HepG2 (cell line): ENCODE data around the gene CCR2. TPM values are rescaled to one million over a fixed set of nuclear protein-coding genes. Genes with fewer than 3 reads are reported as not detected.
"Not testable (repeated sequence)": the region's sequence is repeated elsewhere in the genome, so short reads cannot be mapped to it uniquely, and the experiment has no call there.

ENCODE experiments used
- ATAC-seq: fragments of 200-7000 bp; cut with Tn5 transposase; 3 replicates; pipeline ENCODE4 v1.9.1; 2020; ENCODE audit warnings: mild to moderate bottlenecking, moderate library complexity
- BruUV-seq: library from RNA; stranded (reverse); fragments of 400-500 nt; replicated peaks from 2 replicates; lab custom pipeline; 2021; lab: Mats Ljungman, UMichigan
- CTCF ChIA-PET: fragments of 300-600 bp; formaldehyde crosslinking; extraction: SDS; loops from one replicate; lab custom pipeline; 2021; ENCODE audit warnings: low total read pairs, inconsistent platforms, low intra/inter-chr PET ratio; lab: Yijun Ruan, JAX
- POLR2A ChIA-PET: fragments of 350-600 bp; sonication (Branson Sonifier 250); formaldehyde crosslinking; loops from one replicate; lab custom pipeline; 2020; ENCODE audit warnings: antibody characterized with exemption, inconsistent platforms; lab: Yijun Ruan, JAX
- DNase-seq: peaks from one replicate; pipeline ENCODE4 v3.0.0-alpha.2; 2015; ENCODE audit warnings: low spot score
- FAIRE-seq: peaks from 3 replicates; lab custom pipeline; 2011; peaks lifted over from hg19 to GRCh38; lab: Jason Lieb, UNC
- H2AFZ ChIP-seq: one replicate; pipeline ENCODE4 v1.6.1; 2011; ENCODE audit warnings: low read length, inconsistent platforms
- H3K27ac ChIP-seq: fragments of 300-600 bp; 3 replicates; pipeline ENCODE4 v1.8.0; 2011; ENCODE audit warnings: mixed run types, mild to moderate bottlenecking, mixed read lengths, low read length, inconsistent platforms; ENCODE audit not compliant: insufficient read depth; ENCODE audit errors: extremely low read length
- H3K27me3 ChIP-seq, 2 experiments: fragments of 200-600 bp in 1 of 2; 2 replicates in 1 of 2; 3 replicates in 1 of 2; pipeline versions ENCODE4 v1.6.0 to v1.8.0; 2011; ENCODE audit warnings: low read length in 2 of 2, mild to moderate bottlenecking in 2 of 2, moderate library complexity in 2 of 2, inconsistent platforms in 1 of 2; ENCODE audit not compliant: insufficient read depth in 2 of 2, control insufficient read depth in 1 of 2
- H3K36me3 ChIP-seq, 2 experiments: fragments of 200-600 bp in 1 of 2; replicated peaks in 1 of 2; 2 replicates in 1 of 2; 3 replicates in 1 of 2; pipeline versions ENCODE4 v1.5.1 to v1.8.0; 2011; ENCODE audit warnings: low read length in 2 of 2, inconsistent platforms in 1 of 2; ENCODE audit not compliant: insufficient read depth in 2 of 2, control insufficient read depth in 1 of 2
- H3K4me1 ChIP-seq: 2 replicates; pipeline ENCODE4 v1.5.1; 2012; ENCODE audit warnings: low read length, inconsistent platforms; ENCODE audit not compliant: insufficient read depth
- H3K4me2 ChIP-seq: 2 replicates; pipeline ENCODE4 v1.6.0; 2011; ENCODE audit warnings: low read depth, low read length, inconsistent platforms
- H3K4me3 ChIP-seq, 3 experiments: fragments of 200-600 bp in 1 of 3; sonication (generic), shearing (Covaris generic) in 1 of 3; replicated peaks in 1 of 3; 2 replicates each; pipeline ENCODE4 v1.5.1; 2011 to 2016; ENCODE audit warnings: low read length in 3 of 3, inconsistent platforms in 2 of 3, low read depth in 2 of 3, mild to moderate bottlenecking in 2 of 3, control low read depth in 1 of 3, mixed read lengths in 1 of 3; ENCODE audit not compliant: insufficient read depth in 1 of 3
- H3K79me2 ChIP-seq: one replicate; pipeline ENCODE4 v1.6.1; 2011; ENCODE audit warnings: low read length, inconsistent platforms; ENCODE audit not compliant: insufficient read depth
- H3K9ac ChIP-seq: 2 replicates; pipeline ENCODE4 v1.6.0; 2011; ENCODE audit warnings: mild to moderate bottlenecking, low read depth, low read length, inconsistent platforms; ENCODE audit not compliant: insufficient read depth
- H3K9me3 ChIP-seq: 2 replicates; pipeline ENCODE4 v1.5.1; 2012; ENCODE audit warnings: mild to moderate bottlenecking, low read length
- H4K20me1 ChIP-seq: 2 replicates; pipeline ENCODE4 v1.6.0; 2011; ENCODE audit warnings: inconsistent platforms, mild to moderate bottlenecking, low read length, moderate library complexity; ENCODE audit not compliant: insufficient read depth
- AGO1 ChIP-seq: fragments of 200-400 bp; formaldehyde crosslinking; IDR thresholded peaks from 2 replicates; pipeline ENCODE4 v1.6.1; 2017; ENCODE audit warnings: mild to moderate bottlenecking, low read depth, low read length, moderate library complexity; ENCODE audit not compliant: poor library complexity, severe bottlenecking
- BRD4 ChIP-seq: sonication (generic); formaldehyde crosslinking; IDR thresholded peaks from 2 replicates; pipeline ENCODE4 v1.4.0; 2020; ENCODE audit warnings: missing genetic modification reagents
- FOXK2 ChIP-seq: fragments of 450-650 bp; IDR thresholded peaks from 2 replicates; pipeline ENCODE4 v1.6.1; 2016
- FOXP1 ChIP-seq, 2 experiments: fragments of 450-650 bp in 1 of 2; IDR thresholded peaks; 2 replicates each; pipeline ENCODE4 v1.6.1; 2017 to 2018; ENCODE audit warnings: antibody characterized with exemption in 1 of 2
- KDM1A ChIP-seq: IDR thresholded peaks from 2 replicates; pipeline ENCODE4 v1.6.1; 2016; ENCODE audit warnings: missing compliant biosample characterization
- NR2F6 ChIP-seq, 2 experiments: IDR thresholded peaks; 2 replicates each; pipeline ENCODE4 v1.6.1; 2016; ENCODE audit warnings: antibody characterized with exemption in 1 of 2, mild to moderate bottlenecking in 1 of 2
- PAX8 ChIP-seq: sonication (generic); formaldehyde crosslinking; IDR thresholded peaks from 2 replicates; pipeline ENCODE4 v1.8.0; 2022; ENCODE audit warnings: mild to moderate bottlenecking, missing genetic modification reagents, borderline replicate concordance
- ZFYVE20 ChIP-seq: sonication (generic); formaldehyde crosslinking; IDR thresholded peaks from 2 replicates; pipeline ENCODE4 v1.8.0; 2023; ENCODE audit warnings: low read depth, mild to moderate bottlenecking, moderate library complexity, missing genetic modification reagents, borderline replicate concordance
- ZKSCAN1 ChIP-seq: fragments of 150-350 bp; IDR thresholded peaks from 2 replicates; pipeline ENCODE4 v1.6.1; 2014; ENCODE audit warnings: low read length
- ZNF232 ChIP-seq: sonication (generic); formaldehyde crosslinking; IDR thresholded peaks from 2 replicates; pipeline ENCODE4 v1.4.0; 2020; ENCODE audit warnings: missing genetic modification reagents, borderline replicate concordance
- ZNF350 ChIP-seq: sonication (generic); formaldehyde crosslinking; IDR thresholded peaks from 2 replicates; pipeline ENCODE4 v1.4.0; 2020; ENCODE audit warnings: mild to moderate bottlenecking, low read depth, missing genetic modification reagents, borderline replicate concordance
- ZNF432 ChIP-seq: sonication (generic); formaldehyde crosslinking; IDR thresholded peaks from 2 replicates; pipeline ENCODE4 v1.5.0; 2020; ENCODE audit warnings: missing genetic modification reagents, mild to moderate bottlenecking, borderline replicate concordance
- ZNF441 ChIP-seq: sonication (generic); formaldehyde crosslinking; IDR thresholded peaks from 2 replicates; pipeline ENCODE4 v1.7.0; 2021; ENCODE audit warnings: missing genetic modification reagents, borderline replicate concordance
- ZNF660 ChIP-seq: sonication (generic); formaldehyde crosslinking; IDR thresholded peaks from 2 replicates; pipeline ENCODE4 v1.5.1; 2020; ENCODE audit warnings: mild to moderate bottlenecking, low read depth, missing genetic modification reagents, borderline replicate concordance
- ZNF749 ChIP-seq: sonication (generic); formaldehyde crosslinking; IDR thresholded peaks from 2 replicates; pipeline ENCODE4 v1.8.0; 2022; ENCODE audit warnings: mild to moderate bottlenecking, missing genetic modification reagents, moderate library complexity, borderline replicate concordance
- WGBS: methylation state at CpG from one replicate; pipeline ENCODE4 v1.1.6; 2017; ENCODE audit warnings: low lambda C conversion rate; 5-methylcytosine and 5-hydroxymethylcytosine counted together
- in situ Hi-C: cut with HindIII; loops from 2 replicates; pipeline ENCODE4 v1.10.0; 2017; ENCODE audit warnings: low pct_unique_long_range_greater_than_20kb; ENCODE audit not compliant: extremely low pct_ligation_motif_present
- intact Hi-C: fragments of 100-400 bp; cut with micrococcal nuclease; formaldehyde crosslinking; loops from one replicate; pipeline ENCODE4 v1.10.0; 2022; ENCODE audit not compliant: unreplicated experiment
- polyA plus RNA-seq, 8 experiments: library from polyadenylated mRNA; depleted of rRNA in 3 of 8; stranded (reverse) in 7 of 8; unstranded in 1 of 8; fragments of >200 nt; fragmentation: Illumina TruSeq in 4 of 8; extraction: Trizol in 4 of 8; gene quantifications; 2 replicates each; pipeline versions ENCODE4 v1.2.1 to v1.2.3, GENCODE V29; 2011 to 2016; ENCODE audit warnings: low read depth in 4 of 8, missing spikeins in 1 of 8, mixed read lengths in 1 of 8; ENCODE audit not compliant: insufficient read depth in 1 of 8
- total RNA-seq, 5 experiments: library from RNA; depleted of rRNA; stranded (reverse); fragments of >200 nt; fragmentation: Illumina TruSeq; extraction: Trizol; gene quantifications; 2 replicates each; pipeline ENCODE4 v1.2.3, GENCODE V29; 2016; ENCODE audit warnings: low read depth in 1 of 5
- TF ChIP-seq, protein P1 (sequence below): IDR thresholded peaks from 2 replicates; pipeline ENCODE4 v1.6.1; 2016
- TF ChIP-seq, protein P2 (sequence below): sonication (generic); formaldehyde crosslinking; IDR thresholded peaks from 2 replicates; pipeline ENCODE4 v1.4.0; 2020; ENCODE audit warnings: mild to moderate bottlenecking, low read depth, missing genetic modification reagents

The CCR2 gene
- total and polyA plus RNA-seq, 2 of the 13 experiments (the other 11 are each of a cell fraction or from before 2014, with no cell fraction given), result not detected

GRCh38 chr3:46389306-46389705, 35.4 kb downstream of the CCR2 start:
- H3K9ac ChIP-seq, result no peak overlapping the region
- FAIRE-seq, result no peak
- no peak overlapping the region for H3K27ac ChIP-seq
- TF ChIP-seq AGO1, result no peak
- no peak for TF ChIP-seq ZNF441
- no peak for TF ChIP-seq ZNF350 (CRISPR knock-in tag)
- no peak for TF ChIP-seq BRD4 (CRISPR knock-in tag)
- TF ChIP-seq ZFYVE20, result no peak
- TF ChIP-seq ZNF432, result no peak
- TF ChIP-seq KDM1A (CRISPR knock-in tag), result no peak
- TF ChIP-seq ZNF749 (CRISPR knock-in tag), result no peak
- TF ChIP-seq ZNF660 (CRISPR knock-in tag), result no peak
- TF ChIP-seq, protein P1, sequence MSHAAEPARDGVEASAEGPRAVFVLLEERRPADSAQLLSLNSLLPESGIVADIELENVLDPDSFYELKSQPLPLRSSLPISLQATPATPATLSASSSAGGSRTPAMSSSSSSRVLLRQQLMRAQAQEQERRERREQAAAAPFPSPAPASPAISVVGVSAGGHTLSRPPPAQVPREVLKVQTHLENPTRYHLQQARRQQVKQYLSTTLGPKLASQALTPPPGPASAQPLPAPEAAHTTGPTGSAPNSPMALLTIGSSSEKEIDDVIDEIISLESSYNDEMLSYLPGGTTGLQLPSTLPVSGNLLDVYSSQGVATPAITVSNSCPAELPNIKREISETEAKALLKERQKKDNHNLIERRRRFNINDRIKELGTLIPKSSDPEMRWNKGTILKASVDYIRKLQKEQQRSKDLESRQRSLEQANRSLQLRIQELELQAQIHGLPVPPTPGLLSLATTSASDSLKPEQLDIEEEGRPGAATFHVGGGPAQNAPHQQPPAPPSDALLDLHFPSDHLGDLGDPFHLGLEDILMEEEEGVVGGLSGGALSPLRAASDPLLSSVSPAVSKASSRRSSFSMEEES (CRISPR knock-in tag), result no peak
- TF ChIP-seq NR2F6 (IDR thresholded peaks at IDR 0.05), result no peak
- no peak for TF ChIP-seq NR2F6 (CRISPR knock-in tag; IDR thresholded peaks at IDR 0.05)
- TF ChIP-seq, protein P2, sequence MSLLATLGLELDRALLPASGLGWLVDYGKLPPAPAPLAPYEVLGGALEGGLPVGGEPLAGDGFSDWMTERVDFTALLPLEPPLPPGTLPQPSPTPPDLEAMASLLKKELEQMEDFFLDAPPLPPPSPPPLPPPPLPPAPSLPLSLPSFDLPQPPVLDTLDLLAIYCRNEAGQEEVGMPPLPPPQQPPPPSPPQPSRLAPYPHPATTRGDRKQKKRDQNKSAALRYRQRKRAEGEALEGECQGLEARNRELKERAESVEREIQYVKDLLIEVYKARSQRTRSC (CRISPR knock-in tag), result no peak
- no peak for TF ChIP-seq PAX8 (CRISPR knock-in tag)
- TF ChIP-seq FOXP1 (IDR thresholded peaks at IDR 0.05), result no peak
- TF ChIP-seq FOXP1 (CRISPR knock-in tag; IDR thresholded peaks at IDR 0.05), result no peak
- no peak for TF ChIP-seq ZKSCAN1
- TF ChIP-seq FOXK2, result no peak
- no peak for TF ChIP-seq ZNF232 (CRISPR knock-in tag)
- no peaks in the 10 kb centered on the region for H3K4me1 ChIP-seq
- no peaks in the 10 kb centered on the region for H3K9me3 ChIP-seq
- in situ Hi-C loops, result no loop called here
- 0 out of 5 replicates have a peak, but pooled peaks cover 0 to 12% of the 10 kb centered on the region in 2 experiments for H3K27me3 ChIP-seq
- BruUV-seq, result no TSS peak
- H2AFZ ChIP-seq, result no peak overlapping the region
- H4K20me1 ChIP-seq, result no peaks in the 10 kb centered on the region
- no peak overlapping the region for H3K4me2 ChIP-seq
- H3K4me3 ChIP-seq, result no peak overlapping the region
- H3K79me2 ChIP-seq, result no peaks in the 10 kb centered on the region
- 4% methylated on average over 6 of the region's 6 CpGs for whole genome bisulfite sequencing
- intact Hi-C loops, result no loop called here
- POLR2A ChIA-PET, result no interaction called here
- no peak for ATAC-seq
- H3K36me3 ChIP-seq, result no peaks in the 10 kb centered on the region
- DNase-seq, result no peak
- CTCF ChIA-PET, result no interaction called here

DNA sequence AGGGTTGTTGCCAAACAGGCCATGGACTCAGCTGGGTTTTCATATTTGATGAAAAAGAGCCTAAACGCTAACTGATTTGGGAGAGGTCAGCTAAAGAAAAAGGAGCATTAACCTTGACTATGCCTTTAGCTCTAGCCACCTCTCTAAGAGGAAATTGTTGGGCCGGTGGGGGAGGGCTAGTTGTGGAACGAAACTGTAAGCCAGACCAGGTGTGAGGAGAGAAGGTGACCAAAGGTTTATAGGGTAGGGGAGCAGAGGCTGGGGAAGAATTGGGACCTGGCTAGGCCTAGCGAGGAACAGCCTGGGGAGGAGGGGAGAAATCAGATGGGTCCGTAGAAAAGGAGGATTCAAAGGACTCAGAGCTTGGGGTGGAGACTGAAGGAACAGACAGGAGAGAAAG, 37.6 kb downstream of the CCR2 start:
- H3K9ac ChIP-seq, H3K4me1 ChIP-seq, H3K79me2 ChIP-seq, H3K27ac ChIP-seq, DNase-seq, H3K9me3 ChIP-seq, H4K20me1 ChIP-seq, ATAC-seq, H3K4me3 ChIP-seq, FAIRE-seq, CTCF ChIA-PET, intact Hi-C loops, H3K4me2 ChIP-seq, BruUV-seq, H3K36me3 ChIP-seq, H2AFZ ChIP-seq, POLR2A ChIA-PET, in situ Hi-C loops: not testable (repeated sequence)
- WGBS, result 48% methylated on average over 5 of the region's 5 CpGs
- 0 out of 5 replicates have a peak, but pooled peaks cover 0 to 12% of the 10 kb centered on the region in 2 experiments for H3K27me3 ChIP-seq
